ENCODE data around the gene ANGEL1. TPM values are rescaled to one million over a fixed set of nuclear protein-coding genes. Genes with fewer than 3 reads are reported as not detected.

Gene ANGEL1
- total RNA-seq, 1 donor from 2014 or later: 22.2 TPM

- no peak for DNase-seq (ENCODE audit: low spot score)
- ATAC-seq: no peak
Measured at GRCh38 chr14:76820700-76821099, 8.0 kb upstream of the ANGEL1 start.

- ATAC-seq: no peak
- DNase-seq (ENCODE audit: low spot score): no peak
Measured at GRCh38 chr14:76814726-76815645, 2.3 kb upstream of the ANGEL1 start.

- DNase-seq (ENCODE audit: low spot score): no peak
- ATAC-seq: peak; percentile 26
Measured at GRCh38 chr14:76812093-76812421, 625 bp downstream of the ANGEL1 start.

GRCh38 chr14:76811561-76811960 lies 1.1 kb downstream of the ANGEL1 start:
- no peak for DNase-seq (ENCODE audit: low spot score)
- ATAC-seq: no peak

GRCh38 chr14:76810953-76811400 lies 1.7 kb downstream of the ANGEL1 start:
- ATAC-seq: peak; percentile 50
- peak; percentile 58 for DNase-seq (ENCODE audit: low spot score)

- DNase-seq (ENCODE audit: low spot score) (no peak), ATAC-seq (no peak)
Measured at GRCh38 chr14:76810525-76810924, 2.2 kb downstream of the ANGEL1 start.

GRCh38 chr14:76808990-76809389 lies 3.7 kb downstream of the ANGEL1 start:
- no peak for ATAC-seq
- DNase-seq (ENCODE audit: low spot score): no peak

GRCh38 chr14:76808011-76808410 lies 4.7 kb downstream of the ANGEL1 start:
- ATAC-seq: no peak
- no peak for DNase-seq (ENCODE audit: low spot score)

GRCh38 chr14:76806446-76806845 lies 6.2 kb downstream of the ANGEL1 start:
- ATAC-seq (no peak), DNase-seq (ENCODE audit: low spot score) (no peak)

- no peak for DNase-seq (ENCODE audit: low spot score)
Measured at GRCh38 chr14:76793956-76794355, 18.7 kb downstream of the ANGEL1 start.

GRCh38 chr14:76793324-76793723 lies 19.4 kb downstream of the ANGEL1 start:
- no peak for DNase-seq (ENCODE audit: low spot score)
- ATAC-seq: no peak

More at GRCh38 chr14:76793956-76794355, 18.7 kb downstream of the ANGEL1 start:
- no peak for ATAC-seq

GRCh38 chr14:76792422-76792821 lies 20.3 kb downstream of the ANGEL1 start:
- DNase-seq (ENCODE audit: low spot score) (no peak), ATAC-seq (no peak)

GRCh38 chr14:76786601-76787000 lies 26.1 kb downstream of the ANGEL1 start:
- ATAC-seq: no peak
- DNase-seq (ENCODE audit: low spot score): no peak

- no peak for DNase-seq (ENCODE audit: low spot score)
- ATAC-seq: peak; percentile 82
Measured at GRCh38 chr14:76784881-76785280, 27.8 kb downstream of the ANGEL1 start.

- ATAC-seq: peak; percentile 7
Measured at GRCh38 chr14:76784266-76784874, 28.3 kb downstream of the ANGEL1 start.

GRCh38 chr14:76782885-76783566 lies 29.7 kb downstream of the ANGEL1 start:
- ATAC-seq (no peak), DNase-seq (ENCODE audit: low spot score) (no peak)

More at GRCh38 chr14:76784266-76784874, 28.3 kb downstream of the ANGEL1 start:
- DNase-seq (ENCODE audit: low spot score): no peak

GRCh38 chr14:76782115-76782884 lies 30.4 kb downstream of the ANGEL1 start:
- DNase-seq (ENCODE audit: low spot score) (no peak), ATAC-seq (no peak)

- no peak for ATAC-seq
- no peak for DNase-seq (ENCODE audit: low spot score)
Measured at GRCh38 chr14:76781648-76782051, 31.0 kb downstream of the ANGEL1 start.

GRCh38 chr14:76780875-76781647 lies 31.6 kb downstream of the ANGEL1 start:
- no peak for DNase-seq (ENCODE audit: low spot score)
- ATAC-seq: peak; percentile 28

GRCh38 chr14:76780360-76780759 lies 32.3 kb downstream of the ANGEL1 start:
- no peak for ATAC-seq
- DNase-seq (ENCODE audit: low spot score): no peak

Measured in left lobe of liver (tissue), 2 donors.